Activated naive CD4-positive, alpha-beta T cell treated with anti-CD3 and anti-CD28 coated beads, Interleukin-2, amount 10 ng/mL, durations not matched to agents 7 days and 5 days (primary cell): ENCODE data around the gene ATG101.

ENCODE experiments used
- CTCF ChIA-PET: fragments of 350-600 bp; sonication (Branson Sonifier 250); formaldehyde crosslinking; loops from one replicate; lab custom pipeline; 2021; ENCODE audit warnings: antibody characterized with exemption; lab: Charles Lee
- DNase-seq: peaks from one replicate; pipeline ENCODE4 v3.0.0-alpha.2; 2020
- H3K27ac Mint-ChIP-seq: one replicate; pipeline ENCODE4 v1.8.0; 2021; ENCODE audit warnings: mild to moderate bottlenecking, moderate library complexity, mixed read lengths
- H3K27me3 Mint-ChIP-seq: one replicate; pipeline ENCODE4 v1.8.0; 2021; ENCODE audit warnings: mild to moderate bottlenecking, mixed read lengths
- H3K36me3 Mint-ChIP-seq: one replicate; pipeline ENCODE4 v1.8.0; 2021; ENCODE audit warnings: mixed read lengths
- H3K4me1 Mint-ChIP-seq: one replicate; pipeline ENCODE4 v1.8.0; 2021; ENCODE audit warnings: mixed read lengths
- H3K4me3 Mint-ChIP-seq: one replicate; pipeline ENCODE4 v1.8.0; 2021; ENCODE audit warnings: mild to moderate bottlenecking, moderate library complexity, mixed read lengths
- H3K9me3 Mint-ChIP-seq: one replicate; pipeline ENCODE4 v1.8.0; 2021; ENCODE audit warnings: mixed read lengths

Gene ATG101

GRCh38 chr12:52033446-52034140 is 36.2 kb upstream of the ATG101 start:
- Mint-ChIP-seq H3K4me3 (peak overlapping the region; percentile 72), H3K9me3 (no peaks in the 10 kb centered on the region), H3K27me3 (peaks cover 71% of the 10 kb centered on the region), H3K4me1 (peaks cover 41% of the 10 kb centered on the region), H3K36me3 (no peaks in the 10 kb centered on the region), H3K27ac (peak overlapping the region; percentile 17)
- no peak for DNase-seq
- CTCF ChIA-PET: interaction anchor here (0.8 to 17.2 kb wide), 6 partner anchors 9 to 86 kb away, joined by 3 to 637 read pairs (median 10); partner anchors contain the start of genes ATG101 and SMIM41

GRCh38 chr12:52035190-52035589 is 34.6 kb upstream of the ATG101 start:
- no peak overlapping the region for H3K27ac Mint-ChIP-seq
- H3K4me3 Mint-ChIP-seq: no peak overlapping the region
- no peaks in the 10 kb centered on the region for H3K9me3 Mint-ChIP-seq
- H3K36me3 Mint-ChIP-seq: no peaks in the 10 kb centered on the region
- H3K4me1 Mint-ChIP-seq: peaks cover 48% of the 10 kb centered on the region
- no peak for DNase-seq
- peaks cover 74% of the 10 kb centered on the region for H3K27me3 Mint-ChIP-seq
- CTCF ChIA-PET: interaction anchor here (2.9 to 17.2 kb wide), 2 partner anchors 9 to 39 kb away, joined by 14 to 637 read pairs; partner anchors contain the start of genes ATG101 and SMIM41

GRCh38 chr12:52035926-52036325 is 33.9 kb upstream of the ATG101 start:
- H3K27ac Mint-ChIP-seq: no peak overlapping the region
- H3K36me3 Mint-ChIP-seq: no peaks in the 10 kb centered on the region
- H3K4me1 Mint-ChIP-seq: peaks cover 52% of the 10 kb centered on the region
- no peak for DNase-seq
- CTCF ChIA-PET: interaction anchor here (0.8 to 17.2 kb wide), 4 partner anchors 10 to 86 kb away, joined by 3 to 637 read pairs (median 8); partner anchors contain the start of genes ATG101 and SMIM41
- H3K4me3 Mint-ChIP-seq: peak overlapping the region; percentile 61
- H3K9me3 Mint-ChIP-seq: no peaks in the 10 kb centered on the region
- peaks cover 79% of the 10 kb centered on the region for H3K27me3 Mint-ChIP-seq

GRCh38 chr12:52036587-52037171 is 33.1 kb upstream of the ATG101 start:
- Mint-ChIP-seq H3K4me1 (peaks cover 58% of the 10 kb centered on the region), H3K4me3 (peak overlapping the region; percentile 61), H3K36me3 (no peaks in the 10 kb centered on the region), H3K9me3 (no peaks in the 10 kb centered on the region), H3K27ac (no peak overlapping the region), H3K27me3 (peaks cover 82% of the 10 kb centered on the region)
- CTCF ChIA-PET: interaction anchor here (0.8 to 2.9 kb wide), 3 partner anchors 11 to 85 kb away, joined by 3 to 14 read pairs (median 3); no protein-coding TSS in a partner anchor
- DNase-seq: peak; percentile 88

- peaks cover 59% of the 10 kb centered on the region for H3K4me1 Mint-ChIP-seq
- no peak for DNase-seq
- H3K27ac Mint-ChIP-seq: peak overlapping the region; percentile 24
- CTCF ChIA-PET: interaction anchor here (1.2 to 2.9 kb wide), 2 partner anchors 11 to 14 kb away, joined by 3 to 14 read pairs; no protein-coding TSS in a partner anchor
- H3K9me3 Mint-ChIP-seq: no peaks in the 10 kb centered on the region
- H3K27me3 Mint-ChIP-seq: peaks cover 81% of the 10 kb centered on the region
- H3K4me3 Mint-ChIP-seq: peak overlapping the region; percentile 17
- H3K36me3 Mint-ChIP-seq: no peaks in the 10 kb centered on the region
These were observed 32.4 kb upstream of the ATG101 start for GRCh38 chr12:52037248-52037861.

GRCh38 chr12:52038447-52038846 is 31.3 kb upstream of the ATG101 start:
- CTCF ChIA-PET: interaction anchor here (1.0 to 4.3 kb wide), 2 partner anchors 13 to 44 kb away, joined by 3 to 44 read pairs; no protein-coding TSS in a partner anchor
- peaks cover 56% of the 10 kb centered on the region for H3K4me1 Mint-ChIP-seq

GRCh38 chr12:52041035-52041434 is 28.7 kb upstream of the ATG101 start:
- Mint-ChIP-seq H3K4me1 (peaks cover 49% of the 10 kb centered on the region), H3K4me3 (no peak overlapping the region), H3K27ac (no peak overlapping the region), H3K9me3 (no peaks in the 10 kb centered on the region), H3K27me3 (peaks cover 44% of the 10 kb centered on the region), H3K36me3 (no peaks in the 10 kb centered on the region)
- no peak for DNase-seq
- CTCF ChIA-PET: interaction anchor here (1.1 to 4.3 kb wide), 3 partner anchors 11 to 41 kb away, joined by 3 to 44 read pairs (median 3); no protein-coding TSS in a partner anchor

More at GRCh38 chr12:52038447-52038846, 31.3 kb upstream of the ATG101 start:
- Mint-ChIP-seq H3K4me3 (peak overlapping the region; percentile 17), H3K9me3 (no peaks in the 10 kb centered on the region), H3K36me3 (no peaks in the 10 kb centered on the region), H3K27me3 (peaks cover 70% of the 10 kb centered on the region), H3K27ac (no peak overlapping the region)
- DNase-seq: no peak

- H3K36me3 Mint-ChIP-seq: no peaks in the 10 kb centered on the region
- H3K9me3 Mint-ChIP-seq: no peaks in the 10 kb centered on the region
- no peak overlapping the region for H3K4me3 Mint-ChIP-seq
- DNase-seq: peak; percentile 62
- H3K27ac Mint-ChIP-seq: peak overlapping the region; percentile 50
- peaks cover 50% of the 10 kb centered on the region for H3K4me1 Mint-ChIP-seq
- H3K27me3 Mint-ChIP-seq: peaks cover 37% of the 10 kb centered on the region
- CTCF ChIA-PET: interaction anchor here (1.1 to 4.3 kb wide), 2 partner anchors 12 to 16 kb away, joined by 3 to 44 read pairs; no protein-coding TSS in a partner anchor
These were observed 28.1 kb upstream of the ATG101 start for GRCh38 chr12:52041695-52042123.

- Mint-ChIP-seq H3K27me3 (peaks cover 30% of the 10 kb centered on the region), H3K9me3 (no peaks in the 10 kb centered on the region), H3K4me3 (no peak overlapping the region), H3K27ac (no peak overlapping the region), H3K36me3 (no peaks in the 10 kb centered on the region), H3K4me1 (peaks cover 47% of the 10 kb centered on the region)
- DNase-seq: no peak
- CTCF ChIA-PET: interaction anchor here (2.4 kb wide), 1 partner anchor 17 kb away, joined by 14 read pairs; no protein-coding TSS in a partner anchor
These were observed 26.9 kb upstream of the ATG101 start for GRCh38 chr12:52042706-52043385.

GRCh38 chr12:52043386-52044212 is 26.2 kb upstream of the ATG101 start:
- Mint-ChIP-seq H3K9me3 (no peaks in the 10 kb centered on the region), H3K4me1 (peaks cover 43% of the 10 kb centered on the region), H3K36me3 (no peaks in the 10 kb centered on the region), H3K27me3 (peaks cover 29% of the 10 kb centered on the region), H3K27ac (no peak overlapping the region), H3K4me3 (no peak overlapping the region)
- no peak for DNase-seq
- CTCF ChIA-PET: interaction anchor here (0.8 to 2.4 kb wide), 2 partner anchors 12 to 18 kb away, joined by 3 to 14 read pairs; no protein-coding TSS in a partner anchor

- DNase-seq: no peak
- Mint-ChIP-seq H3K4me1 (peaks cover 44% of the 10 kb centered on the region), H3K27ac (no peak overlapping the region), H3K9me3 (no peaks in the 10 kb centered on the region), H3K36me3 (no peaks in the 10 kb centered on the region), H3K27me3 (peaks cover 31% of the 10 kb centered on the region), H3K4me3 (no peak overlapping the region)
- CTCF ChIA-PET: interaction anchor here (0.8 to 2.4 kb wide), 2 partner anchors 13 to 19 kb away, joined by 3 to 14 read pairs; no protein-coding TSS in a partner anchor
These were observed 25.3 kb upstream of the ATG101 start for GRCh38 chr12:52044292-52044983.

- Mint-ChIP-seq H3K4me1 (peaks cover 48% of the 10 kb centered on the region), H3K36me3 (no peaks in the 10 kb centered on the region), H3K27me3 (peaks cover 27% of the 10 kb centered on the region), H3K9me3 (no peaks in the 10 kb centered on the region), H3K27ac (no peak overlapping the region), H3K4me3 (no peak overlapping the region)
- CTCF ChIA-PET: interaction anchor here (0.6 to 1.0 kb wide), 2 partner anchors 23 to 75 kb away, joined by 3 to 4 read pairs; no protein-coding TSS in a partner anchor
- no peak for DNase-seq
These were observed 24.0 kb upstream of the ATG101 start for GRCh38 chr12:52045794-52046199.
